ENCODE results near the gene GZMA.

The GZMA gene

DNA sequence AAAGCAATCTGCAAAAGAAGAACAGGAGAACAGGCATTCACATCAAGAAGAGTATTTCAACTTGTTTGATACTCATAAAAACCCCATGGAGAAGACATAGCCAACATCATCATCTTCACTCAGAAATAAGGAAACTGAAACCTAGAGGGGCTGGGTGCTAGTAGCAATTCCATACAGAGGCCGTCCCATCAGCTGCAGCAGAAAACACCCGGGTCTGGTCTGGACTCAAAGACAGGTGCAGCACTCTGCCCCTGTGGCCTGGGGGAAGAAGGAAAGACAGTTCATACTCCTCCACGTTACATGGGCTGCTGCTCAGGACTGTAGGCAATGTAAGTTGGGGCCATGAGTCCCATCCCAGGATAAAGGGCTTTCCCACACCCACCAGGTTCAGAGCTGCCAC lies 11.6 kb downstream of the GZMA start:
- H3K4me3 ChIP-seq (ENCODE audit: low read depth in 1 of 2, low read length in 1 of 2), result no peak overlapping the region
- peaks cover 18% of the 10 kb centered on the region for H3K27me3 ChIP-seq
- no peak overlapping the region for H3K27ac ChIP-seq
- H3K9me3 ChIP-seq, result no peaks in the 10 kb centered on the region
- no peaks in the 10 kb centered on the region for H3K4me1 ChIP-seq (ENCODE audit: control insufficient read depth in 1 of 2, insufficient read depth in 1 of 2, low read depth in 1 of 2, low read length in 1 of 2)
- H3K36me3 ChIP-seq, result no peaks in the 10 kb centered on the region
- TF ChIP-seq, protein P1, sequence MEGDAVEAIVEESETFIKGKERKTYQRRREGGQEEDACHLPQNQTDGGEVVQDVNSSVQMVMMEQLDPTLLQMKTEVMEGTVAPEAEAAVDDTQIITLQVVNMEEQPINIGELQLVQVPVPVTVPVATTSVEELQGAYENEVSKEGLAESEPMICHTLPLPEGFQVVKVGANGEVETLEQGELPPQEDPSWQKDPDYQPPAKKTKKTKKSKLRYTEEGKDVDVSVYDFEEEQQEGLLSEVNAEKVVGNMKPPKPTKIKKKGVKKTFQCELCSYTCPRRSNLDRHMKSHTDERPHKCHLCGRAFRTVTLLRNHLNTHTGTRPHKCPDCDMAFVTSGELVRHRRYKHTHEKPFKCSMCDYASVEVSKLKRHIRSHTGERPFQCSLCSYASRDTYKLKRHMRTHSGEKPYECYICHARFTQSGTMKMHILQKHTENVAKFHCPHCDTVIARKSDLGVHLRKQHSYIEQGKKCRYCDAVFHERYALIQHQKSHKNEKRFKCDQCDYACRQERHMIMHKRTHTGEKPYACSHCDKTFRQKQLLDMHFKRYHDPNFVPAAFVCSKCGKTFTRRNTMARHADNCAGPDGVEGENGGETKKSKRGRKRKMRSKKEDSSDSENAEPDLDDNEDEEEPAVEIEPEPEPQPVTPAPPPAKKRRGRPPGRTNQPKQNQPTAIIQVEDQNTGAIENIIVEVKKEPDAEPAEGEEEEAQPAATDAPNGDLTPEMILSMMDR (IDR thresholded peaks at IDR 0.05), result no peak

DNA sequence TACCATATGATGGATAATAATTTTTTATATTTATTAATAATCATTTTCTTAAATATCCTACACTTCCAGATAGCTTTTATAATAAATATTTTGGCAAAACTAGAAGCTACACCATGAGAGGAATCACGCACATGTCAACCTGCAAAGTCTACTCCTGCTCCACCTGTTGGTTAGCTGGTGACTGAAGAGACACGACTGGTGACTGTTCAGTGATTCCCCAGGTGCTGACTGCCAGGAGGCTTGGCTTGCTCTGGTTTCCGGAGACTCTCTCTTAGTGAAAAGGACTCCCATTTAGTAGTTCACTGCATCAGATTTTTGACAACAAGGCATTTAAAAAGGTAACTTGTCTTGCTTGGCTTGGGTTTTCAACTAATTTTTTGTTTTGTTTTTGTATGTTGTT lies 20.9 kb downstream of the GZMA start:
- Histone ChIP-seq H3K36me3 (no peaks in the 10 kb centered on the region), H3K4me3 (ENCODE audit: low read depth in 1 of 2, low read length in 1 of 2) (no peak overlapping the region), H3K9me3 (no peaks in the 10 kb centered on the region), H3K4me1 (ENCODE audit: control insufficient read depth in 1 of 2, insufficient read depth in 1 of 2, low read depth in 1 of 2, low read length in 1 of 2) (no peaks in the 10 kb centered on the region), H3K27me3 (no peaks in the 10 kb centered on the region), H3K27ac (no peak overlapping the region)
- TF ChIP-seq, protein P1 (IDR thresholded peaks at IDR 0.05), result no peak

DNA sequence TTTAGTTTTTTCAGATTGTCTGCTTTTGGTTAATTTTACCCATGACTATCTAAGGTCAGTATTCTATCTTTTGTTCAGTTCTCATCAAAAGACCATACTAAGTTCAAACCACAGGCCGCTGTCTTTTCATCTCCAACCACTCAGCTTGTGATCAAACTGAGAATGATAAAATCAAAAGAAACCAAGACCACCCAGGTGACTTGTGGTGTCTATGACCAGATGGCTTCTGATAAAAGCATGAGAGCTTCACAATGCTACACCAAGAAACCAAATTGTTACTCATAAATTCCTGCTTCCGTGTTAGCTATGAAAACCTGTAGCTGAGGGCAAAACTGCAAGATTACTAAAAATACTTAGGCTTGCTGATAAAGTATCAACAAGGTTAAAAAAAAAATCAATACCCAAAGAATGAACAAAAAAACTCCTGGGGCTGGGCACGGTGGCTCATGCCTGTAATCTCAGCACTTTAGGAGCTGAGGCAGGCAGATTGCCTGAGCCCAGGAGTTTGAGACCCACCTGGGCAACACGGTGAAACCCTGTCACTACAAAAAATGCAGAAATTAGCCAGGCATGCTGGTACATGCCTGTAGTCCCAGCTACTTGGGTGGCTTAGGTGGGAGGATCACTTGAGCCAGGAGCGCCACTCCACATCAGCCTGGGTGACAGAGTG lies 31.7 kb downstream of the GZMA start:
- no peak overlapping the region for H3K27ac ChIP-seq
- no peaks in the 10 kb centered on the region for H3K36me3 ChIP-seq
- TF ChIP-seq, protein P1 (IDR thresholded peaks at IDR 0.05), result no peak
- no peaks in the 10 kb centered on the region for H3K4me1 ChIP-seq (ENCODE audit: control insufficient read depth in 1 of 2, insufficient read depth in 1 of 2, low read depth in 1 of 2, low read length in 1 of 2)
- H3K4me3 ChIP-seq (ENCODE audit: low read depth in 1 of 2, low read length in 1 of 2), result no peak overlapping the region
- no peaks in the 10 kb centered on the region for H3K9me3 ChIP-seq
- no peaks in the 10 kb centered on the region for H3K27me3 ChIP-seq

DNA sequence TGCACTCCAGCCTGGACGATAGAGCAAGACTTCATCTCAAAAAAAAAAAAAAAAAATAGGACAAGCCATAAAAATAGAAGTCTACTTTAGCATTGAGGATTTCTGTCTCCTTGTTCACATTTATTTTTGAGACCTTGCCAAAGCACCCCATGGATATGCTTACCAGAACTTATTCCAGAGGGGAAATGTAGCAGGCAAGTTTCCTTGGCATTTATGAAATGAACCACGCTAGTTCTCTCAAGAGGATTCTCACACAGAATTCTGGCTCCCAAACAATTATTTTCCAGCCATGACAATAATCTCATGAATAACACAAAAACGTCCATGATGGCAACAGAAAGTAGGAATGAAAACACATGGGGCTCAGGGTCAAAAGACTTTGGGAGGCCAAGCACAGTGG lies 34.1 kb downstream of the GZMA start:
- Histone ChIP-seq H3K27ac (no peak overlapping the region), H3K36me3 (no peaks in the 10 kb centered on the region), H3K4me1 (ENCODE audit: control insufficient read depth in 1 of 2, insufficient read depth in 1 of 2, low read depth in 1 of 2, low read length in 1 of 2) (no peaks in the 10 kb centered on the region), H3K4me3 (ENCODE audit: low read depth in 1 of 2, low read length in 1 of 2) (no peak overlapping the region), H3K9me3 (no peaks in the 10 kb centered on the region), H3K27me3 (no peaks in the 10 kb centered on the region)
- TF ChIP-seq, protein P1 (IDR thresholded peaks at IDR 0.05), result no peak

DNA sequence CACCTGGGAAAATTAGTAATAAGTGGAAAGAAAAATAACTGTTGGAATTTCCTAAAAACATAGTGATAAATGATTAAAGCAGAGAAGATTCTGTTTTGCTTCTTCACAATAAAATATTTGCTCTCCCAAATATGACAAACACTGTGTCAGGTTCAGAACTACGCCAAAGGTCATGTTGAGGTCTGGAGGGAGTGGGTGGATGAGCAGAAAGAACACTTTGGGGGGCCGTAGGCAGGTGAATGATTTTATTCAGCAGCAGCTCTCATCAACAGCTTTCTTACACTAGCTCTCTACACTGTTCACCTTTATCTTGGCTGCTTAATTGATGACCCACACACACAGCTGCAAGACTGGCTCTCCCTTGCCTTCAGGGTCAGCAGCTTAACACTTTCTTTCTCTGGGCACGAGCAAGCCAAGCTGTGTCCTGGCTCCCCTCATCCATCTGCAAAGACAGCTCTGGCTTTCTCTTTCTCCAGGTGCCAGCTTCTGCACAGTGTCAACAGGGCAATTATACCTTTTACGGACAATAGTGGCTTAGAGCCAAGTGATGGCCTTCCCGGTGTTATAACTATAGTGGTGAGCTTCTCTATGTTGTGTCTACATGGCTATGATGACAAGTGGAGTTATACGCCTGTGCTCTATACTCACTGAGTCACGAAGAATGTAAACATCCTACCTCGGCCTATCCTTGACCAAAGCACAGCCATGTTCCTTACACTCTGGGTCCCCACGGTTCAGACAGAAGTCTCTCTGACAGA lies 38.6 kb downstream of the GZMA start:
- Histone ChIP-seq H3K27me3 (peaks cover 13% of the 10 kb centered on the region), H3K4me1 (ENCODE audit: control insufficient read depth in 1 of 2, insufficient read depth in 1 of 2, low read depth in 1 of 2, low read length in 1 of 2) (no peaks in the 10 kb centered on the region), H3K27ac (no peak overlapping the region), H3K4me3 (ENCODE audit: low read depth in 1 of 2, low read length in 1 of 2) (no peak overlapping the region), H3K9me3 (no peaks in the 10 kb centered on the region), H3K36me3 (no peaks in the 10 kb centered on the region)
- TF ChIP-seq, protein P1 (IDR thresholded peaks at IDR 0.05), result no peak

All from neutrophil (primary cell).